ENCODE results near the gene CNN3.
A peak's percentile ranks its signal among the peaks of the same experiment; 100 is the strongest.

Gene CNN3

GRCh38 chr1:94922761-94923331 is 4.1 kb downstream of the CNN3 start:
- no peak for DNase-seq

- no peak for DNase-seq
Measured at GRCh38 chr1:94921977-94922376, 4.9 kb downstream of the CNN3 start.

- no peak for DNase-seq
Measured at GRCh38 chr1:94920061-94920460, 6.8 kb downstream of the CNN3 start.

- DNase-seq, result no peak
Measured at GRCh38 chr1:94919241-94920030, 7.5 kb downstream of the CNN3 start.

GRCh38 chr1:94917251-94917650 is 9.7 kb downstream of the CNN3 start:
- DNase-seq, result no peak

- DNase-seq, result no peak
Measured at GRCh38 chr1:94912263-94913184, 14.4 kb downstream of the CNN3 start.

GRCh38 chr1:94909486-94909885 is 17.4 kb downstream of the CNN3 start:
- no peak for DNase-seq

GRCh38 chr1:94908965-94909364 is 17.9 kb downstream of the CNN3 start:
- no peak for DNase-seq

GRCh38 chr1:94908190-94908589 is 18.7 kb downstream of the CNN3 start:
- DNase-seq, result no peak

GRCh38 chr1:94907136-94907535 is 19.8 kb downstream of the CNN3 start:
- DNase-seq, result no peak

- no peak for DNase-seq
Measured at GRCh38 chr1:94906382-94906781, 20.5 kb downstream of the CNN3 start.

- no peak for DNase-seq
Measured at GRCh38 chr1:94905207-94905606, 21.7 kb downstream of the CNN3 start.

- DNase-seq, result no peak
Measured at GRCh38 chr1:94903280-94904009, 23.5 kb downstream of the CNN3 start.

- DNase-seq, result no peak
Measured at GRCh38 chr1:94901841-94902240, 25.1 kb downstream of the CNN3 start.

- no peak for DNase-seq
Measured at GRCh38 chr1:94899756-94900155, 27.2 kb downstream of the CNN3 start.

- no peak for DNase-seq
Measured at GRCh38 chr1:94898491-94899385, 28.2 kb downstream of the CNN3 start.

GRCh38 chr1:94895518-94895917 is 31.4 kb downstream of the CNN3 start:
- no peak for DNase-seq

GRCh38 chr1:94894630-94895029 is 32.3 kb downstream of the CNN3 start:
- no peak for DNase-seq

GRCh38 chr1:94892604-94893254 is 34.2 kb downstream of the CNN3 start:
- peak; percentile 87 for DNase-seq

- no peak for DNase-seq
Measured at GRCh38 chr1:94888201-94888600, 38.7 kb downstream of the CNN3 start.

GRCh38 chr1:94887603-94888171 is 39.2 kb downstream of the CNN3 start:
- DNase-seq, result no peak
